OCI-LY7 (cell line): ENCODE results near the gene OSBP2.

Source experiments
- EZH2phosphoT487 ChIP-seq: fragments of 200-600 bp; sonication (generic); IDR thresholded peaks from 2 replicates; pipeline ENCODE4 v1.6.1; 2018; ENCODE audit warnings: low read depth, borderline replicate concordance, mild to moderate bottlenecking, mixed run types, antibody characterized with exemption, low read length, moderate library complexity, mixed read lengths
- TF ChIP-seq, protein P1 (sequence below): fragments of 200-600 bp; sonication (generic); conservative IDR thresholded peaks from 2 replicates; pipeline ENCODE4 v1.5.1; 2014; ENCODE audit warnings: mild to moderate bottlenecking, antibody characterized with exemption, low read length, moderate library complexity, mixed read lengths

GRCh38 chr22:30646518-30647160 is 48.0 kb upstream of the OSBP2 start:
- TF ChIP-seq, protein P1, sequence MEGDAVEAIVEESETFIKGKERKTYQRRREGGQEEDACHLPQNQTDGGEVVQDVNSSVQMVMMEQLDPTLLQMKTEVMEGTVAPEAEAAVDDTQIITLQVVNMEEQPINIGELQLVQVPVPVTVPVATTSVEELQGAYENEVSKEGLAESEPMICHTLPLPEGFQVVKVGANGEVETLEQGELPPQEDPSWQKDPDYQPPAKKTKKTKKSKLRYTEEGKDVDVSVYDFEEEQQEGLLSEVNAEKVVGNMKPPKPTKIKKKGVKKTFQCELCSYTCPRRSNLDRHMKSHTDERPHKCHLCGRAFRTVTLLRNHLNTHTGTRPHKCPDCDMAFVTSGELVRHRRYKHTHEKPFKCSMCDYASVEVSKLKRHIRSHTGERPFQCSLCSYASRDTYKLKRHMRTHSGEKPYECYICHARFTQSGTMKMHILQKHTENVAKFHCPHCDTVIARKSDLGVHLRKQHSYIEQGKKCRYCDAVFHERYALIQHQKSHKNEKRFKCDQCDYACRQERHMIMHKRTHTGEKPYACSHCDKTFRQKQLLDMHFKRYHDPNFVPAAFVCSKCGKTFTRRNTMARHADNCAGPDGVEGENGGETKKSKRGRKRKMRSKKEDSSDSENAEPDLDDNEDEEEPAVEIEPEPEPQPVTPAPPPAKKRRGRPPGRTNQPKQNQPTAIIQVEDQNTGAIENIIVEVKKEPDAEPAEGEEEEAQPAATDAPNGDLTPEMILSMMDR = no peak
- TF ChIP-seq EZH2phosphoT487 = no peak
